Stimulated activated naive CD8-positive, alpha-beta T cell treated with anti-CD3 and anti-CD28 coated beads, Interleukin-15, amount 100 ng/mL, for 72 hours (primary cell): ENCODE measurements around the gene EGR4.
"Not testable (repeated sequence)": the region's sequence is repeated elsewhere in the genome, so short reads cannot be mapped to it uniquely, and the experiment has no call there.

Experiments used
- ATAC-seq: fragments of 150-1000 bp; cut with Tn5 transposase; 2 replicates; pipeline ENCODE4 v1.10.0; 2021; ENCODE audit warnings: mild to moderate bottlenecking, moderate library complexity
- DNase-seq, 2 donors: peaks; one replicate each; pipeline ENCODE4 v3.0.0; 2021 to 2022
- H3K27ac Mint-ChIP-seq, 2 donors: one replicate each; pipeline ENCODE4 v1.8.0; 2022; ENCODE audit warnings: mild to moderate bottlenecking in 2 of 2, mixed read lengths in 2 of 2, moderate library complexity in 2 of 2
- H3K27me3 Mint-ChIP-seq: one replicate; pipeline ENCODE4 v1.8.0; 2022; ENCODE audit warnings: mixed read lengths
- H3K4me1 Mint-ChIP-seq: one replicate; pipeline ENCODE4 v1.8.0; 2022; ENCODE audit warnings: mild to moderate bottlenecking, mixed read lengths
- H3K4me3 Mint-ChIP-seq, 2 donors: one replicate each; pipeline ENCODE4 v1.8.0; 2022; ENCODE audit warnings: mild to moderate bottlenecking in 2 of 2, mixed read lengths in 2 of 2, moderate library complexity in 1 of 2
- H3K9me3 Mint-ChIP-seq, 2 donors: one replicate each; pipeline ENCODE4 v1.8.0; 2022; ENCODE audit warnings: mixed read lengths in 2 of 2

Gene EGR4

DNA sequence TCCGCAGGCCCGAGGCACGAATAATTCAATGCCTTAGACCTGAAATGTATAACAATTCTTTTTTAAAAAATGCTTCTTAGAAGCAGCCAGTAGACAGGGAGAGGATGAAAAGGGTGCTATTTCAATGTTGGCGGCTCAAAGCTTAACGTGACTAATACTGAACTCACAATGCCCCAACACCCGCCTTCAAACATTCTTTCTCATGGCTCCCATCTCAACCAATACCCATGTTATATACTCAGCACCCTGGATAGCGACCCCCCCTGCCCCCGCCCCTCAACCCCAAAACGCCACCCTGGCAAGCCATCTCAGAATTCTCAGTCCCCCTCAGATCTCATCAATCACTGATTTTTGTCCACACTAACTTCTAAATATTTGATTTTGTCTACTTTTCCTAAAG, 13.5 kb downstream of the EGR4 start:
- Mint-ChIP-seq H3K27me3 (no peaks in the 10 kb centered on the region), H3K4me3 (no peak overlapping the region), H3K4me1 (peaks cover 32% of the 10 kb centered on the region), H3K27ac (no peak overlapping the region), H3K9me3 (no peaks in the 10 kb centered on the region)
- no peak for DNase-seq
- no peak for ATAC-seq

DNA sequence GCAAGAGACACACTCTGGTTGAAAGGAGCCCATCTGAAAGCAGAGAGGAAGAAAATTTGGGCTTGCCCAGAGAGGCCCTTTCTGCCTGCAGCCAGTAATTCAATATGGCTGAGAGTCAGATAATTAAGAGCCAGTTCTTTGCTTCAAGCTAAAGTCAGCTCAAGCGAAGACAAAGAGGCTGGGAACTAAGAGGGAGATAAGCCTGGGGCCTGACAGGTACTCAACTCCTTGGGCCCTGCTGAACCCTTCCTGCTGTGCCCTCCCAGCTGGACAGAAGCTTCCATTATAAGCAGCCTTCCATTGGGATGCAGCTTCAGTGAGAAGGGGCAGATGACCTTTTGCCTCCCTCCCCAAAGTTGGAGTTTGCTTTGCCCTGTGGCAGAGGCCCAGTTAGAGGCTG, 21.1 kb downstream of the EGR4 start:
- H3K9me3 Mint-ChIP-seq, result no peaks in the 10 kb centered on the region
- H3K27ac Mint-ChIP-seq, result no peak overlapping the region
- H3K4me1 Mint-ChIP-seq, result peaks cover 14% of the 10 kb centered on the region
- no peak overlapping the region for H3K4me3 Mint-ChIP-seq
- no peaks in the 10 kb centered on the region for H3K27me3 Mint-ChIP-seq
- ATAC-seq (no peak), DNase-seq (no peak)

DNA sequence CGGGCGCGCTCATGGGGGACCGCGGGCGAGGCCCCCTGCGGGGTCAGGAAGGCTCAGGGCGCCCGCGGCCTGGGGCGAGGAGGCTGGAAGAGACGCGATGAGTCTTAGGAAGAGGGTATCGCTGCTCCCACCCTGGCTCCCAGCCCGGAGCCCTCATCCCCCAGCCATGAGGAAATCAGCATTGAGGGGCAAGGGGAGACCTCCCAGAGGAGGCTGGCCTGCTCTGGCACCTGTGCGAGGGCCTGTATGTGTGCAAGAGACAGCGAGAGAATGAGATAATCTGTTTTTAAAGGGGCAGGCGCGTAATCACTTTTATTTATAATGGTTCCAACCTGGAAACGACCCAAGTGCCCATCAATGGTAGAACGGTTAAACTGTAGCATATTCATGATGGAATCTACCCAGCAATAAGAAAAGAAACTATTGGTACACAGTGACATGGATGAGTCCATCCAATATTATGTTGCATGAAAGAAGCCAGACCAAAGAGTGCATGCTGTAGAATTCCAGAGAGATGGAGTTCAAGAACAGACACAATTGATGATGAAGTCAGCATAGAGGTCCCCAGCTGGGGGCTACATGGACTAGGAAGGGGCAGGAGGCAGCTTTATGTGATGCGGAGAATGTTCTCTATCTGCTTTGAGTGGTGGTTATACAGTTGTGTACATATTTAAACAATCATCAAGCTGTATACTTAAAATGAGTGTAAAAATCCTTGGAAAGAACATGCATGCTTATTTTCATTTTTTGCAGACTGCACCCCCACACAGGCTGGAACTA, 23.5 kb downstream of the EGR4 start:
- Mint-ChIP-seq H3K4me3 (peak overlapping the region; percentile 68 to 73), H3K9me3 (no peaks in the 10 kb centered on the region), H3K4me1 (peaks cover 20% of the 10 kb centered on the region), H3K27me3 (no peaks in the 10 kb centered on the region), H3K27ac (peak overlapping the region; percentile 2 to 52)
- DNase-seq (no peak), ATAC-seq (no peak)

DNA sequence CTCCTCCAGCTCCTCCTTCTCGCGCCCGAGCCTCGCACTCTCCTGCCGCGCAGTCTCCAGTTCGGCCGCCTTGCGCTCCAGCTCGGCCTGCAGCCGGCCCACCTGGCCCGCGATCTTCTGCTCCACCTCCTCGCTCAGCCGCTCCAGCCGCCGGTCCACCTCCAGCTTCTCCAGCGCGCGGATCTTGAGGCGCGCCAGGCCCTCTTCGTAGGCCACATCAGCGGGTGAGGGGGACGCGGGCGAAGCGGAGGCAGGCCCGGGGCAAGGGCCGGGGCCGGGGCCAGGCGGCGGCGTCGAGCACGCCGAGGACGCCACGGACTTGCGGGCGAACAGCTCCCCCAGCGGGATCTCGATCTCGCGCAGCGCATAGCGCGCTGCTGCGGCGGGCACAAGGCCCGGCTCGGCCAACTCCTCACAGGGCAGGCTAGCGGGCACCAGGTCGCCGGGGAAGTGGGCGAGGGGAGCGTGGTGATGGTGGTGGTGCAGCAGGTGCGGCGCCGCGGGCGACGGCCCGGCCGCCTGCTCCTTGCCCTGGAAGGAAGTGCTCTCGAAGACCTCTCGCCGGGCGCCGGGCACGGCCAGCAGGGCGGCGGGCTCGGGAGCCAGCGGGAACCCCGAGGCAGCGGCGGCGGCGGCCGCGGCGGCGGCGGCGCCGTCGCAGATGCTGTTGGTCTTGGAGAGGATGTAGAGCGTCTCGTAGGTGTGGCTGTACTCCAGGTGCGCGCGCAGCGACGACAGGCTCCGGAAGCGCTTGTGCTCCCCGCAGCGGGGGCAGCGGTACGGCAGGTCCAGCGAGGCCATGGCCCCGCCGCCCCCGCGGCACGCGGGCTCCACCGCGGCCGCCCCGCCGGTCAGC, 24.3 kb downstream of the EGR4 start:
- H3K9me3 Mint-ChIP-seq, result no peaks in the 10 kb centered on the region
- no peaks in the 10 kb centered on the region for H3K27me3 Mint-ChIP-seq
- ATAC-seq, result peak; percentile 92
- H3K4me3 Mint-ChIP-seq, result peak overlapping the region; percentile 17 to 27
- peaks cover 20% of the 10 kb centered on the region for H3K4me1 Mint-ChIP-seq
- no peak overlapping the region for H3K27ac Mint-ChIP-seq
- peak; percentile 63 to 72 for DNase-seq

DNA sequence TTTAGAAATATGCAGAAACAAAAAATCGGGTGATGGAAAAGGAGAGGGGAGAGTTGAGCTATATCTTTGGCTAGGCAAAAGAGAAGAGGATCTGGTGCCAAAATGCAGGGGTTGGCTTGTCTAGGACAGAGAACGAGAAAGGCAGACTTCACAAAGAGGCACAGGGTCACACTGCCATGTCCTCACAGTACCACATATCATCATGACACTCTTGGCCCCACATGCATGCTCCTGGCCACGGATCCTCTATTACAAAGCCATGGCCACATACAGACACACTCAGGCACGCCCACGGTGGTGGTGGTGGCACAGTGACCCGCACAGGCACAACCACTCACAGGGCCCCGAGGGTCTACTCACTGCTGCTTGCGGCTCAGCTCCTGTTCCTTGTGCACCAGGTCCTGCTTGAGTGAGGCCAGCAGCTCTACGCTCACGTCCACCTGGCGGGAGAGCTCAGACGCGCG, 24.9 kb downstream of the EGR4 start:
- no peak for DNase-seq
- no peak for ATAC-seq
- H3K27ac Mint-ChIP-seq, result no peak overlapping the region
- no peaks in the 10 kb centered on the region for H3K9me3 Mint-ChIP-seq
- no peaks in the 10 kb centered on the region for H3K27me3 Mint-ChIP-seq
- peaks cover 20% of the 10 kb centered on the region for H3K4me1 Mint-ChIP-seq
- peak overlapping the region; percentile 8 to 17 for H3K4me3 Mint-ChIP-seq

DNA sequence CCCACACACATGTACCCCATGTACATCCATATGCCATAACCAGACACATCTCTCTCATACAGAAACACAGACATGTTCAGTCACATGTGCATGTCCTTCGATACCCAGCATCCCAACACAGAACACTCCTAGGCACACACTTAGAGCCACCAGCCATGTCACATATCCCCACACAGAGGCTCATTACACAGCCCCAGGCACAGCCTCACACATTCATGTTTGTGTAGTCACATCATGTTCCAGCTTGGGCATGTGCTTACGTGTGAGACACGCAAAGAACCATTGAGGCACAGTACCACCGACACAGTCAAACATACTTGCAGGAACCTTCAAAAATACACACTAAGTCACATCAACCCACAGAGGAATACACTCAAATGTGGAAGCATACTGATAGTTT, 26.3 kb downstream of the EGR4 start:
- no peaks in the 10 kb centered on the region for H3K27me3 Mint-ChIP-seq
- DNase-seq, result no peak
- H3K4me1 Mint-ChIP-seq, result peaks cover 20% of the 10 kb centered on the region
- no peak overlapping the region for H3K4me3 Mint-ChIP-seq
- no peak overlapping the region for H3K27ac Mint-ChIP-seq
- no peaks in the 10 kb centered on the region for H3K9me3 Mint-ChIP-seq
- ATAC-seq, result no peak

DNA sequence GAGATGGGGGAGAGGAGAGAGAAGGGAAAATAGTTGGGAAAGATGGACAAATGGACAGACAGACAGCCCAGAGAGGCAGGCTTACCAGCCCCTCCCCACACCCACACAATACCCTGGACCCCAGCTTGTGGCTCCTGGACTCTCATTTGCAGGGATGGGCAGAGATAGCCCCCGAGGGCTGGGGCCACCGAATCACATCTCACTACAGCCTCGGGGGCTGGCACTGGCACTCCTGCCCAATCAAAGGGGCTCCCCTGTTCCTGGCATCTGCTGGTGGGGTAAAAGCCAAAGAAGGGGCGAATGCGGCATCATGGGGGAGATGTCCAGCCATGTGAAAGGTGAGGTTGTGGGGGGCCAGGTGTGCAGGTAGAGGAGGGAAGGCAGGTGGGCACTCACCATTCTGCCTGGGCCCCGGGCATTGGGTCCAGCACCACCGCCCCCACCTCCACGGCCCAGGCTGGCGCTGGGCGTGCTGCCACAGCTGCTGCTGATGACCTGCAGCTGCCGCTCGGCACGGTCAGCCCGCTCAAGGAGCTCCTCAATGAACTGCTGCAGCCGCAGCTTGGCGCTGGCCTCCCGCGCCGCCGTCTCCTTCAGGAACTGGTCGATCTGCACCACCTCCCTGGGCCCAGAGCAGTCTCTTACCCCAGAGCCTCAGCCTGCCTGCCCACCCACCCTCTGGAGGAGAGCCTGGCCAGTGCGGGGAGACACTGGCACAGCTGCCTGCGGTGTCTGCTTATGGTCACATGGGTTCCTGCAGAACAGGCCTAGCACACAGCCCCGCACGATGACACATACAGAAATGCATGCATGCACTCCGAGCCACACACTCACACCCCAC, 27.1 kb downstream of the EGR4 start:
- ATAC-seq (no peak), DNase-seq (no peak)
- Mint-ChIP-seq H3K4me3 (no peak overlapping the region), H3K9me3 (no peaks in the 10 kb centered on the region), H3K27me3 (no peaks in the 10 kb centered on the region), H3K4me1 (peaks cover 20% of the 10 kb centered on the region), H3K27ac (peak overlapping the region in 1 of 2 donors; percentile 27)

DNA sequence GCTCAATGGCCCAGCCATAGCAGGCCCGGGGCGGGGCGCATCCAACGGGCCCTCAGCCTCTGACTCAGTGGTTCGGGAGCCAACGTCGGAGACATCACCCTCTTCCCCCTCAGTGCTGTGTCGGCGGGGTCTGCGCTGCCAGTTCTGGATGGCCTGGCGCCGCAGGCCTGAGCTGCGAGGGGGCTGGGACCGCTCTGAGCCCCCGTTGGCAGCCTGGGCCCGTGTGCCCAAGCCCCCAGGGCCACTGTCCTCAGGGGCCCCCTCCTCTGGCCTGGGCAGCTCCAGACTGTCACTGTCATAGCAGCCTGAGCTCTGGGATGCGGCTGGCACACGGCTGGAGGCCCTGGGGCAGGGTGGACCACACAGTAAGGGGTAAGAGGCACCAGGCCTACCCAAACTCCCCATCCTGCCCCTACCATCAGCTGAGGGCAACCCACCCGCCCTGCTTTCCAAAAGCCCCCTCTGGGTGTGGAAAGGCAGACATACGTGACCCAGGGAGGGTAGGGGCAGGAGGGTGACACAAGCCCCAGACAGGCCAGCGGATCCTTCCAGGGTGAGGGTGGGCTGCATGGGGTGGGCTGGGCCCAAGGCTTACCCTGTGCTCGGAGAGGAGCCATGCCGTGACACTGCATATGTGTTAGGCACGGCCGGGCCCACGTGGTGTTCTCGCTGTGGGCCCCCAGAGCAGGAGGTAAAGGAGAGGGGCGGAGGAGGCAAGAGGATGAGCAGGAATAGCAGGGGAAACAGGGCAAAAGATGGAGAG, 27.9 kb downstream of the EGR4 start:
- H3K9me3 Mint-ChIP-seq, result no peaks in the 10 kb centered on the region
- H3K27me3 Mint-ChIP-seq, result no peaks in the 10 kb centered on the region
- H3K27ac Mint-ChIP-seq, result no peak overlapping the region
- DNase-seq (no peak), ATAC-seq (no peak)
- peaks cover 20% of the 10 kb centered on the region for H3K4me1 Mint-ChIP-seq
- no peak overlapping the region for H3K4me3 Mint-ChIP-seq

DNA sequence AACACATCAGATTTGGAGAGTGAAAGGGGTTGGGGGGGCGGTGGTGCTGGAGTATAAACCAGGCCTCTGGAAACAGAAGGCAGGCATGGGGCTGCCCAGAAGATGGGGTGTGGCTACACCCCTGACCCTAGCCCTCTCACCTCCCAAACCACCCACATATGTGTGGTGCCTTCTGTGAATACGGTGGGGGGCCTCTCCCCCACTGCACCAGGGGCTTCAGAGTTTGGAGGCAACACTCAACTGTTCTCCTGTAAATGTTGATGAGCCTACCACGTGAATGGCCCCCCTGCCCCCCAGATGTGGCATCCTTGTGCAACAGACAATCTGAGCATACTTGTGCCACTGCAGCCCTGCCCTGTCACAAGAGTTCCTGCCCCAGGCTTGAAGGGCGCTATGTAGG, 28.6 kb downstream of the EGR4 start:
- H3K27me3 Mint-ChIP-seq, result no peaks in the 10 kb centered on the region
- peaks cover 16% of the 10 kb centered on the region for H3K4me1 Mint-ChIP-seq
- no peak overlapping the region for H3K4me3 Mint-ChIP-seq

DNA sequence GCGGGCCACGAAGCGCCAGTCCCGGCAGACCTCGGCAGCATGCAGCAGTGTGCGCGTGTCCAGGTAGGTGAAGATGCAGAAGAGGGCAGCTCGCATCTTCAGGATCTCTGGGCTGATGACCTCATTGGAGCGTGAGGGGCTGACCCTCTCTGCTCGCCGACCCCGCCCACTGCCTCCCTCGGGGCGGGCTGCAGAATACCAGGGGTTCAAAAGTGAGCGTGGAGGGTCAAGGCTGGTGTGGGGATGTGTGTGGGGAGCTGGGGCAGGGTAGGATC, 29.1 kb downstream of the EGR4 start:
- Mint-ChIP-seq H3K27me3 (no peaks in the 10 kb centered on the region), H3K4me1 (peaks cover 14% of the 10 kb centered on the region), H3K4me3 (no peak overlapping the region), H3K27ac (peak overlapping the region in 1 of 2 donors; percentile 38), H3K9me3 (no peaks in the 10 kb centered on the region)
- ATAC-seq (no peak), DNase-seq (no peak)

More for the DNA sequence above, 28.6 kb downstream of the EGR4 start:
- no peak for ATAC-seq
- H3K27ac Mint-ChIP-seq, result no peak overlapping the region
- no peaks in the 10 kb centered on the region for H3K9me3 Mint-ChIP-seq
- no peak for DNase-seq

DNA sequence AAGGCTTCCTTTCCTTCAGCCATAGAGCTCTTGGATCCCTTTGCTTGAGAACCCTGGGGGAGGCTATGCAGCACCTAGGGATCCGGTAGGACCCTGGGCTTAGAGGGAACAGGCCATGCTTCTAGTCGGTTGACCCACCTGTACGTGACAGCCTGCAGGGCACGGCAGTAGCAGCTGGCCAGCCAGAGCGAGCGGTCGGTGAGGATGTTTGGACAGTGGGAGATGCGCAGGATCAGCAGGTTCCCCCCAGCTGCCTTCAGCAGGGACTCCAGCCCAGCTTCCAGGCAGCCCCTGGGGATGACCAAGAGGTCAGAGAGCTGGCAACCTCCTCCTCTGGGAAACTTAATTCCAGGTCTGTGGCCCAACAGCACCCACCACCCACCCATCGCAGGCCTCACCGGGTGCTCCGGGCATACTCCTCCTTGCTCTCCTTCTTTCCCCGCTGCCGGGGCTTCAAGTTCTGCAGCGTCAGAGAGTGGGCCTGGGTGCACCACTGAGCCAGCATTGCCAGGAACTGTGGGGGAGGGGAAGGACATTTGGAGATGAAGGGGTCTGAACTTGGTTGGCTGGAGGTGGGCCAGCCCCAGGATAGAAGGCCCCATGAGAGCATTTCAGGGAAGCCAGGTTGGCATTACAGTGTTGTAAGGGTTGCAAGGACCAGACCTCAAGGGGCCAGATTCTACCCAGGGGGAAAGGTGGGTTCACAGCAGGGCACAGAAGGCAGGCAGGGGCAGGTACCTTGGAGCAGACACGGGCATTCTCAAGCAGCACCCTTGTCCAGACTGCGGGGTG, 29.6 kb downstream of the EGR4 start:
- DNase-seq (no peak), ATAC-seq (no peak)
- H3K4me1 Mint-ChIP-seq, result peaks cover 14% of the 10 kb centered on the region
- H3K9me3 Mint-ChIP-seq, result no peaks in the 10 kb centered on the region
- no peak overlapping the region for H3K4me3 Mint-ChIP-seq
- no peaks in the 10 kb centered on the region for H3K27me3 Mint-ChIP-seq
- H3K27ac Mint-ChIP-seq, result peak overlapping the region in 1 of 2 donors; percentile 81

DNA sequence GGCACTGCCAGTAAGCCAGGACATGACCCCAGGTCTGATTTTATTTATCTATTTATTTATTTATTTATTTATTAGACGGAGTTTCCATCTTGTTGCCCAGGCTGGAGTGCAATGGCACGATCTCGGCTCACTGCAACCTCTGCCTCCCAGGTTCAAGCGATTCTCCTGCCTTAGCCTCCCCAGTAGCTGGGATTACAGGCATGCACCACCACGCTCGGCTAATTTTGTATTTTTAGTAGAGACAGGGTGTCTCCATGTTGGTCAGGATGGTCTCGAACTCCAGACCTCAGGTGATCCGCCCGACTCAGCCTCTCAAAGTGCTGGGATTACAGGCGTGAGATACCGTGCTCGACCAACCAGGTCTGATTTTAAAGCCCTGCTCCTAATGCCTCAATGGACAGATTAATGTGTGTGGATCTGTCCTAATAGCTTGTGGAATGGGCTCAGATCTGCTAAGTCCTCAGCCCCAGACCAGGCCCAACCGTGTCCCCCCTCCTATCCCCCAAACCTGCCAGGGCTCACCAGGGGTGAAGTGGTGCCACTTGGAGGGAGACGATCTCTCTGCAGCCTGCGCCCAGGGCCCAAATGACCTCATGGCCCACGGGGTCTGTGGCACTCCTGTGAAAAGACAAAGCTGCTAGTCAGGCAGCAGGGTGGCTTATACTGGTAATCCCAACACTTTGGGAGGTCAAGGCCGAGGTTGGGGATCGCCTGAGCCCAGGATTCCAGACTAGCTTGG, 30.5 kb downstream of the EGR4 start:
- not testable (repeated sequence) for H3K27ac Mint-ChIP-seq, H3K27me3 Mint-ChIP-seq, DNase-seq, ATAC-seq, H3K4me1 Mint-ChIP-seq, H3K4me3 Mint-ChIP-seq, H3K9me3 Mint-ChIP-seq

DNA sequence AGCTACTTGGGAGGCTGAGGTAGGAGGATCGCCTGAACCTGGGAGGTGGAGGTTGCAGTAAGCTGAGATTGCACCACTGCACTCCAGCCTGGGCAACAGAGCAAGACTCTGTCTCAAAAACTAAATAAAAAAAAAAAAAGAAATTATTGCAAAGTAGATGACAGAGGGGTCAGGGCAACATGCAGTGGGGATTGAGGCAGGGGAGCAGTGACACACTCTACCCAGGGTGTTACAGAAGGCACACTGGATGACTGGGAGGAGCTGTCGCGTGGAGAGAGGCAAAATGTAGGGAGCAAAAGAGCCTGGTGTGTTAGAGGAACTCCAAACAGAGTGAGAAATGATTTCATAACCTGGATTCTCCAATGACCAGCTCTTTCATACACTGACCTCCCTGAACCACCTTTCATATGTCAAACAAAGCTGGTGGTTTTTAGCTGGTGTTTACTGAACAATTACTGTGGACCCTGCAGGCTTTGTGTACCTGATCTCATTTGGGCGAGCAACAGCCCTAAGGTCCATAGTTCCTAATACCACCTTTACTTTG, 31.2 kb downstream of the EGR4 start:
- peak overlapping the region in 1 of 2 donors; percentile 68 for H3K27ac Mint-ChIP-seq
- H3K4me3 Mint-ChIP-seq, result no peak overlapping the region
- no peaks in the 10 kb centered on the region for H3K9me3 Mint-ChIP-seq
- ATAC-seq (no peak), DNase-seq (no peak)
- H3K27me3 Mint-ChIP-seq, result no peaks in the 10 kb centered on the region
- peaks cover 6% of the 10 kb centered on the region for H3K4me1 Mint-ChIP-seq
